H9 (cell line): Measurements from ENCODE around the gene NIM1K. TPM values are rescaled to one million over a fixed set of nuclear protein-coding genes. Genes with fewer than 3 reads are reported as not detected.

Experiments used
- DNase-seq: peaks from one replicate; pipeline ENCODE4 v3.0.0-alpha.2; 2017
- H2AFZ ChIP-seq: one replicate; pipeline ENCODE4 v1.6.1; 2013; ENCODE audit warnings: mild to moderate bottlenecking, low read length, control low read depth, moderate library complexity
- H2AK5ac ChIP-seq: 2 replicates; pipeline ENCODE4 v1.6.1; 2013; ENCODE audit warnings: low read length, control low read depth, mixed read lengths; ENCODE audit not compliant: insufficient read length
- H2BK120ac ChIP-seq: one replicate; pipeline ENCODE4 v1.6.1; 2013; ENCODE audit warnings: low read depth, mild to moderate bottlenecking, low read length, control low read depth, inconsistent platforms; ENCODE audit not compliant: poor library complexity, severe bottlenecking
- H2BK12ac ChIP-seq: 2 replicates; pipeline ENCODE4 v1.6.1; 2013; ENCODE audit warnings: low read length, control low read depth, mixed read lengths, low read depth; ENCODE audit not compliant: insufficient read length
- H2BK15ac ChIP-seq: 2 replicates; pipeline ENCODE4 v1.6.1; 2013; ENCODE audit warnings: low read depth, low read length, control low read depth
- H2BK20ac ChIP-seq: one replicate; pipeline ENCODE4 v1.6.1; 2013; ENCODE audit warnings: low read depth, mild to moderate bottlenecking, low read length, control low read depth, inconsistent platforms; ENCODE audit not compliant: poor library complexity, severe bottlenecking
- H2BK5ac ChIP-seq: 2 replicates; pipeline ENCODE4 v1.6.1; 2013; ENCODE audit warnings: low read length, control low read depth, mixed read lengths; ENCODE audit not compliant: insufficient read length
- H3K14ac ChIP-seq: 2 replicates; pipeline ENCODE4 v1.6.1; 2013; ENCODE audit warnings: low read length, control low read depth; ENCODE audit not compliant: insufficient read depth
- H3K18ac ChIP-seq: 2 replicates; pipeline ENCODE4 v1.6.1; 2013; ENCODE audit warnings: low read depth, mild to moderate bottlenecking, mixed read lengths, low read length, control low read depth; ENCODE audit not compliant: insufficient read length
- H3K23ac ChIP-seq: 2 replicates; pipeline ENCODE4 v1.6.1; 2013; ENCODE audit warnings: low read length, control low read depth, mixed read lengths, low read depth; ENCODE audit not compliant: insufficient read length
- H3K23me2 ChIP-seq: 2 replicates; pipeline ENCODE4 v1.6.1; 2013; ENCODE audit warnings: low read depth, mild to moderate bottlenecking, mixed read lengths, low read length, control low read depth; ENCODE audit not compliant: insufficient read length, poor library complexity, severe bottlenecking
- H3K27ac ChIP-seq: 2 replicates; pipeline ENCODE4 v1.5.1; 2013; ENCODE audit warnings: low read length, control low read depth, mixed read lengths, low read depth; ENCODE audit not compliant: insufficient read length
- H3K27me3 ChIP-seq: 2 replicates; pipeline ENCODE4 v1.6.1; 2013; ENCODE audit warnings: low read length, control low read depth, inconsistent platforms; ENCODE audit not compliant: insufficient read depth
- H3K4ac ChIP-seq: 2 replicates; pipeline ENCODE4 v1.6.1; 2013; ENCODE audit warnings: low read depth, mild to moderate bottlenecking, control low read depth, inconsistent platforms, low read length, moderate library complexity
- H3K4me1 ChIP-seq: 2 replicates; pipeline ENCODE4 v1.6.1; 2013; ENCODE audit warnings: low read length, control low read depth, inconsistent platforms; ENCODE audit not compliant: insufficient read depth
- H3K4me2 ChIP-seq: 2 replicates; pipeline ENCODE4 v1.6.1; 2013; ENCODE audit warnings: low read length, control low read depth, mixed read lengths; ENCODE audit not compliant: insufficient read length, insufficient read depth
- H3K56ac ChIP-seq: 2 replicates; pipeline ENCODE4 v1.6.1; 2013; ENCODE audit warnings: low read depth, mild to moderate bottlenecking, mixed read lengths, low read length, control low read depth; ENCODE audit not compliant: insufficient read length
- H3K79me1 ChIP-seq: 2 replicates; pipeline ENCODE4 v1.6.1; 2013; ENCODE audit warnings: low read depth, mild to moderate bottlenecking, moderate library complexity, low read length, control low read depth, inconsistent platforms; ENCODE audit not compliant: insufficient read depth, poor library complexity, severe bottlenecking
- H3K79me2 ChIP-seq: 2 replicates; pipeline ENCODE4 v1.6.1; 2013; ENCODE audit warnings: low read length, control low read depth, inconsistent platforms; ENCODE audit not compliant: insufficient read depth
- H3K9ac ChIP-seq: 2 replicates; pipeline ENCODE4 v1.6.1; 2013; ENCODE audit warnings: low read length, control low read depth, mixed read lengths; ENCODE audit not compliant: insufficient read length; ENCODE audit errors: extremely low read depth
- H3K9me3 ChIP-seq: one replicate; pipeline ENCODE4 v1.6.1; 2013; ENCODE audit warnings: low read depth, low read length, inconsistent platforms; ENCODE audit not compliant: control insufficient read depth
- H3T11ph ChIP-seq: one replicate; pipeline ENCODE4 v1.6.1; 2013; ENCODE audit warnings: mild to moderate bottlenecking, low read length, control low read depth, inconsistent platforms
- H4K20me1 ChIP-seq: one replicate; pipeline ENCODE4 v1.6.1; 2013; ENCODE audit not compliant: control insufficient read depth, insufficient read length, insufficient read depth
- H4K5ac ChIP-seq: 2 replicates; pipeline ENCODE4 v1.6.1; 2013; ENCODE audit warnings: low read depth, mild to moderate bottlenecking, mixed read lengths, low read length, control low read depth; ENCODE audit not compliant: insufficient read length
- H4K8ac ChIP-seq: replicated peaks from 2 replicates; pipeline ENCODE4 v1.6.1; 2013; ENCODE audit warnings: low read length, control low read depth, mixed read lengths, low read depth; ENCODE audit not compliant: insufficient read length
- H4K91ac ChIP-seq: 2 replicates; pipeline ENCODE4 v1.6.1; 2013; ENCODE audit warnings: low read depth, mild to moderate bottlenecking, moderate library complexity, mixed read lengths, low read length, control low read depth; ENCODE audit not compliant: insufficient read length
- H3K27ac Mint-ChIP-seq, 3 experiments: 2 replicates in 2 of 3; 3 replicates in 1 of 3; pipeline ENCODE4 v1.8.0; 2020 to 2021; ENCODE audit warnings: mixed read lengths in 3 of 3, mild to moderate bottlenecking in 1 of 3, moderate library complexity in 1 of 3
- H3K27me3 Mint-ChIP-seq: 2 replicates; pipeline ENCODE4 v1.8.0; 2021; ENCODE audit warnings: low read depth, mild to moderate bottlenecking, moderate library complexity, mixed read lengths
- H3K36me3 Mint-ChIP-seq, 3 experiments: 2 replicates in 2 of 3; 3 replicates in 1 of 3; pipeline ENCODE4 v1.8.0; 2020 to 2021; ENCODE audit warnings: low read depth in 3 of 3, mixed read lengths in 3 of 3; ENCODE audit not compliant: insufficient read depth in 1 of 3
- H3K4me1 Mint-ChIP-seq, 2 experiments: 2 replicates each; pipeline ENCODE4 v1.8.0; 2020; ENCODE audit warnings: mixed read lengths in 2 of 2
- H3K4me3 Mint-ChIP-seq, 2 experiments: 2 replicates in 1 of 2; 3 replicates in 1 of 2; pipeline ENCODE4 v1.8.0; 2020 to 2021; ENCODE audit warnings: mild to moderate bottlenecking in 2 of 2, mixed read lengths in 2 of 2, moderate library complexity in 1 of 2
- H3K9me3 Mint-ChIP-seq, 2 experiments: 2 replicates in 1 of 2; 3 replicates in 1 of 2; pipeline ENCODE4 v1.8.0; 2020; ENCODE audit warnings: mild to moderate bottlenecking in 2 of 2, mixed read lengths in 2 of 2, moderate library complexity in 1 of 2
- CTCF ChIP-seq: fragments of 200-600 bp; sonication (generic); conservative IDR thresholded peaks from 3 replicates; pipeline ENCODE4 v1.8.0; 2021; ENCODE audit warnings: antibody characterized with exemption, mild to moderate bottlenecking
- WGBS: extraction: QIAGEN DNeasy Blood & Tissue Kit; methylation state at CpG from one replicate; pipeline ENCODE4 v1.1.7; 2013; ENCODE audit warnings: missing lambda C conversion rate, low lambda C conversion rate, mixed read lengths; ENCODE audit not compliant: insufficient read length; ENCODE audit errors: extremely low coverage; 5-methylcytosine and 5-hydroxymethylcytosine counted together
- total RNA-seq: library from RNA; stranded (reverse); gene quantifications from 2 replicates; pipeline ENCODE4 v1.2.1, GENCODE V29; 2021

The NIM1K gene
- total RNA-seq, 1 experiment from 2014 or later: 0.07 TPM

- Histone ChIP-seq H3K23ac (no peak overlapping the region), H3K27ac (no peak overlapping the region), H4K5ac (peak overlapping the region; percentile 72), H3K4ac (no peak overlapping the region), H2BK5ac (peak overlapping the region; percentile 29), H2AK5ac (no peak overlapping the region), H3K79me1 (no peaks in the 10 kb centered on the region), H3K14ac (no peak overlapping the region), H3K27me3 (no peaks in the 10 kb centered on the region), H3K9me3 (no peaks in the 10 kb centered on the region), H2BK20ac (no peak overlapping the region), H3K79me2 (no peaks in the 10 kb centered on the region), H2BK15ac (no peak overlapping the region), H3K56ac (no peak overlapping the region), H3K18ac (no peak overlapping the region), H2AFZ (no peak overlapping the region), H3T11ph (no peak overlapping the region), H3K9ac (no peak overlapping the region), H2BK12ac (no peak overlapping the region), H3K4me2 (no peak overlapping the region), H3K23me2 (no peaks in the 10 kb centered on the region), H3K4me1 (no peaks in the 10 kb centered on the region), H4K91ac (no peak overlapping the region), H2BK120ac (no peak overlapping the region), H4K20me1 (no peaks in the 10 kb centered on the region), H4K8ac (no peak overlapping the region)
- H3K27ac Mint-ChIP-seq: peak overlapping the region in 1 of 3 experiments; percentile 87; a peak in 2 of 7 replicates
- no peak for DNase-seq
- WGBS: no CpG with 5 or more reads among the region's 4 CpGs
- no peak for TF ChIP-seq CTCF
- H3K4me3 Mint-ChIP-seq: no peak overlapping the region
- H3K27me3 Mint-ChIP-seq: no peaks in the 10 kb centered on the region
- peaks cover 22 to 51% (median 38%) of the 10 kb centered on the region in 3 experiments; a peak in 6 of 7 replicates for H3K36me3 Mint-ChIP-seq
- no peaks in the 10 kb centered on the region for H3K4me1 Mint-ChIP-seq
- no peaks in the 10 kb centered on the region for H3K9me3 Mint-ChIP-seq
These were observed 95.5 kb downstream of the NIM1K start for GRCh38 chr5:43287493-43287892.
